ENCODE measurements around the gene ALLC.
"Not testable (repeated sequence)": the region's sequence is repeated elsewhere in the genome, so short reads cannot be mapped to it uniquely, and the experiment has no call there.

The ALLC gene

DNA sequence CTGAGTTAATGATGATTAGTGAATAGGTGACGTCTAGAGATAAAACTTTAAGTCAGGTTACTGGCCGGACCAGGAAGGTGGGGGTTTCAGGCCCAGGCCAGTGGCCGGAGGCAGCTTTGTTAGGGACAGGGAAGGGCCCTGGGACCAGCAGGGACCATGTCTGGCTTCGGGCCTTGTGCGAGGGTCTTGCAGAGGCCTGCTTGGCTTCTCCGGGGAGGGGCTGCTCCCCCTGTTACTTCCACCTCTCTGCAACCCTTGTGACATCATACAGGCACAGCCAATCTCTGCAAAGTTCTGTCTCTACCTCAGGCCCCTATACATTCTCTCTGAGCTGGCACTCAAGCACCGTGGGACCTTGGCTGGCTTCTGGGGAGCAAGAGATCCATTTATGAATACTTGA lies at the start of gene ALLC:
TSS of gene ALLC (plus strand) at position 320 of the 400 bp plus-strand sequence. CDS start 12,958 bp downstream, outside the sequence.
- no peak for DNase-seq (ENCODE audit: low read depth)

DNA sequence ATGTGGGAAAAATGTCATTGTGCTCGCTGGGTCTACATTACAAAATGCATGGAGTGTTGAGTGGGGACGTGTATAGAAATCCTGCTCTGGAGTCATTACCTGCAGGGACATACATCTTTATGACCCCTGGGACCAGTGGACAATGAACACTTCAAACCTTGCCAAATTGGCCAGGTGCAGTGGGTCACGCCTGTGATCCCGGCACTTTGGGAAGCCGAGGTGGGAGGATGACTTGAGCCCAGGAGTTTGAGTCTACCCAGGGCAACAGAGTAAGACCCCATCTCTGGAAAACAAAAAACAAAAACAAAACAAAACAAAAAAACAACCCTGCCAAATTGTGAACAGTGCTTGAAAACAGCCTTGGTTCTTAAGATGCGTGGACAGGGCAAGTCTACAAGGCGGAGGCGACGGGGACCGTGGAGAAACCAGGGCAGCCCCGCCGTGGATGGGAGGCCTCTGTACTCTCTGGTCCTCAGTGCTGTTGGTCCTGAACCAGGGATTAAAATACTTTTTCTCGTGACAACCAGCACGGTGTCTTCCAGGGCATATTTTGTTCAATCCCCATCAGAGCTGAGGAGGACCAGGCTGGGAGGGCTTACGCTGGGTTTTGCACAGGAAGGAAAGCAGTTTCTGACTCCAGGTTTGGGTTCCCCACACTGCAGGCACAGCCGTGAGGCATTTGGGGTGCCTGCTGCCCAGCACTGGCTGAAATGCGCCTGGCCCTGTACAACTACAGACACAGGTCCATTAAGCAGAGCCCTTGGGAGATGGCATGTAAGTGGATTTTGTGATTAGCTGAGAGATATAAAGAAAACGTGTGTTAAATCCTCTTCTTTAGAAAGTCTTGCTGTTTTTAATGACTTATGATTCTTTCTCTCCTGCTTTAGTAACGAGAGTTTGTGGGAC lies 49.4 kb upstream of the ALLC start:
- DNase-seq (ENCODE audit: low read depth) = no peak

DNA sequence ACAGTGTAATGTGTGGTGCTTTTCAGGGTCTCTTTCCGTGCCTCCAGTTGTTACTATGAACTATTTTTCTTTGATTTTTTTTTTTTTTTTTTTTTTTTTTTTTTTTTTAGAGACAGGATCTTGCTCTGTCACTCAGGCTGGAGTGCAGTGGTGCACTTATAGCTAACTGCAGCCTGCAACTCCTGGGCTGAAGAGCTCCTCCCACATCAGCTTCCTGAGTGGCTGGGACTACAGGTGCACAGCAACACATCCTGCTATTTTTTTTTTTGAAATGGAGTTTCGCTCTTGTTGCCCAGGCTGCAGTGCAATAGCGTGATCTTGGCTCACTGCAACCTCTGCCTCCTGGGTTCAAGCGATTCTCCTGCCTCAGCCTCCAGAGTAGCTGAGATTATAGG lies 48.7 kb upstream of the ALLC start:
- DNase-seq (ENCODE audit: low read depth) = not testable (repeated sequence)

DNA sequence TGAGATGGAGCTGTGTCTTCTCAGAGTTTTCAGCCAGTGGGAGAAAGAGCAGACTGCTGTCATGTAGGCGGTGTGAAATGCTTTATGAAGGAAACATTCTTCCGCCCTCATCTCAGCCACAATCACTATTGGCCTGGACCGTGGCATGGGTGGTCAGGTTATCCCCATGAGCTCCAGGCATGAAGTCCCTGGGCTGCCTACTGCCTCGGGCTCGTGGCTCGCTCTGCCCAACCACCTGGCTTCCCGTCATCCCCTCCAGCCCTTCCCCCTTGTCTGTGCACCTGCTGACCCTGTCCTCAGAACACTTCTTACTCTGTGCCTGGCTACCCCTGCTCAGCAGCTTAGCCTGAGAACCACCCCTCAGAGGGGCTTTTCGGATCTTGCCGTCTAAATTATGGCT lies 47.6 kb upstream of the ALLC start:
- DNase-seq (ENCODE audit: low read depth) = no peak

DNA sequence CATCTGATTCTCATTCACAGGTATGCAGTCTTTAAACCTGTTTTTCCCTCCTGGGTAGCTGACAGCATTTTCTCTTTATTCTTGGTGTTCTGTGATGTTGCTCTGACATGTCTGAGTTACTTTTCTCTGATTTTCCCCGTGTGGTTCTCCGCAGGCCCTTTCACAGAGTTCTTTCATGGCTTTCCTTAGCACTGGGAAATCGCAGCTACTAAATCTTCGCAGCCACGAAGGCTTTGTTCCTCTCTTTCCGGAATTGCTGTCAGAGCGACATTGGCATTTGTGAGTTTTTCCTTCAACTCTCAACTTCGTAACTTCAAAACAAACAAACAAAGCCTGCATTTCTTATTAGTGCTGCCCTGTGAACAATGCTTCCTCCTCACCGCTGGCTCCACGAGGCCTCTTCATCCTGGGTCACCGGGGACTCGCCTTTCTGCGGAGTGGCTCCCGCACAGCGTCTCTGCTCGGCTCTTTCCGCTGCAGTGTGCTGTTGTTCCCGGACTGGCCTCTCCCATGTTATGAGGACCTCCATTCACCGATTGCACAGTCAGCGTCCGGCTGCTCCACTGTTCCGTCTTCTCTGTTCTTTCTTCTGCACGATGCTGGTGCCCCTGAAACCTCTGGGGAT lies 47.0 kb upstream of the ALLC start:
- DNase-seq (ENCODE audit: low read depth) = no peak

DNA sequence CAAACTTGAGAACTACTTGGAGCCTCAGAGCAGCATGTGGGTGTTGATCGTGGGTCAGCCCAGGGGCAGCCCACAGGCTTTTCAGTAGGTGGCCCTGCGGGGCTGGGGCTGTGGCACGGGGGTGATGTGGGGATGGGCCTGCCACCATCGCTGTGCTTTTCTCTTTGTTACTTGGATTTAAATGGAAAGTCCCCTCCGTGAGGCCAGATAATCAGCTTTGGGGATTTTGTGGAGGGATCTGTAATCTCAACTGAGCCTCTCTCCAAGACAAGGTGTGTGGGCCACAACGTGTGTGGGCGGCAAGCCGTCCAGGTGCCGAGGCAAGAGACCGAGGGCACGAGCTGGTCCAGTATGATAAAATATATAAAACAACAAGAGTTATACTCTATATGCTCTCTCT lies 46.4 kb upstream of the ALLC start:
- DNase-seq (ENCODE audit: low read depth) = no peak

DNA sequence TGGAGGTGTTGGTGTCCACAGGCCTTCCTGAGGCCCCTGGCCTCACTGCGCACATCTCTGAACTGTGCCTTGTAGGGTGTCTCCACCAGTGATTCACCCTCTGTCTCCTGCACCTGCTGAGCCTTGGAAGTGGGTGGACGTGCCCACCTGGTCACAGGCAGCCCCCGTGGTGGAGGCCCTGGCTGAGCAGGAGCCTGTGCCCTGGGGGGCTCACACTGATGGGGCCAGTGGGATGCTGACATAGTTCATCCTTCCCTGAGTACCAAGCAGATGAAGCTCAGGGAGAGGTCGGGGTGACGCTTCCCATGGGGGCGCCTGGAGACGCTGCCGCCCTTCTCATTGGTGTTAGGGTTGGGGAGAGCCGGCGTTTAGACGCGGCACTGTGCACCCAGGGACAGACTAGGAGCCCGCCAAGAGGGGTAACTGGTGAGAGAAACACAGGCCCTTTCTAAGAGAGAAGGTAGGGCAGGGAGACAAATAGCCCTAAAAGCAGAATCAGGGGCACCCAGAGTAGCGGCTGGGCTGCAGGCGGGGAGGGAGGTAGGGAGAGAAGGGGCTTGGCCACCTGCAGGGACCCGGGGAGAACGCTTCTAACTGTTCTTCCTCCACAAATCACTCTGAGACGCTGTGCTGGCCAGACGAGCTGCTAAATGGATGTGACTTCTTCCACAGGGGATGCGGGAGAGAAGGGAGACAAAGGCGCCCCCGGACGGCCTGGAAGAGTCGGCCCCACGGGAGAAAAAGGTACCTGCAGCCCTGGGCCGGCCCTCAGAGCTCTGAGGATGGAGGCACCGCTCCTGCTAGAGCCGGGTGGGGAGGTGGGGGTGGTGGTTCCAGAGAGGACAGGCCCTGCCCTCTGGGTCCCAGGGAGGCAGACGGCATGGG lies 45.1 kb upstream of the ALLC start:
- no peak for DNase-seq (ENCODE audit: low read depth)

DNA sequence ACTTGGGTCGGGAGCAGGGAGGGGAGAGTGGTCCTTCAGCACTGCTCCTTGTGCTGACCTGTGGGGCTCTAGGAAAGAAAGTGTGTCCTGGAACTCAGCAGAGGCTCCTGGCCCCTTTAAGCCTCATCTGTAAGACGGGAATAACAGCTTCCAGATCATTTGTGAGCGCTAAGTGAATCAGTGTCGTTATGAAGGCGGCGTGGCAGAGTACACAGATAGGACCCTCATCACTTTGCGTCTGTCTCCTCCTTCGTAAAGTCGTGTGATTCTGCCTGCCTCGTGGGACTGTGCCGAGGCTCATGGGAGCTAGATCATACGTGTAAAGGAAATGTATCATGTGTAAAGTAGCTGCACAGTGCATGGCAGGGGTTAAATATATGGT lies 44.5 kb upstream of the ALLC start:
- DNase-seq (ENCODE audit: low read depth) = no peak

DNA sequence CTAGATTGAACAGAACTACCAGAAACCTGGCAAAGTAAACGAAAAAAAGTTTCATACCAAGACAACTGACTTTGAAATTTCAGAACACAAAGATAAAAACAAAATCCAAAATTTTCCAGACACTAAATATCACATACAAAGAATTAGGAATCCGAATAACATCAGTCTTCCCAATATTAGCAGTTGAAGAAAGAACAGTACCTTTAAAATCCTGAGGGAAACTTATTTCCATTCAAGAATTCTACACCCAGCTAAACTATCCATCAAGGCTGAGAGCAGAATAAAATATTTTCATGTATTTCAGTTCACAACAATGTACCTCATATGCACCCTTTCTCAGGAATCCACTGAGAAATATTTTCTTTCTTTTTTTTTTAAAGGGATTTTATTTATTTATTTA lies 43.3 kb upstream of the ALLC start:
- DNase-seq (ENCODE audit: low read depth) = not testable (repeated sequence)

DNA sequence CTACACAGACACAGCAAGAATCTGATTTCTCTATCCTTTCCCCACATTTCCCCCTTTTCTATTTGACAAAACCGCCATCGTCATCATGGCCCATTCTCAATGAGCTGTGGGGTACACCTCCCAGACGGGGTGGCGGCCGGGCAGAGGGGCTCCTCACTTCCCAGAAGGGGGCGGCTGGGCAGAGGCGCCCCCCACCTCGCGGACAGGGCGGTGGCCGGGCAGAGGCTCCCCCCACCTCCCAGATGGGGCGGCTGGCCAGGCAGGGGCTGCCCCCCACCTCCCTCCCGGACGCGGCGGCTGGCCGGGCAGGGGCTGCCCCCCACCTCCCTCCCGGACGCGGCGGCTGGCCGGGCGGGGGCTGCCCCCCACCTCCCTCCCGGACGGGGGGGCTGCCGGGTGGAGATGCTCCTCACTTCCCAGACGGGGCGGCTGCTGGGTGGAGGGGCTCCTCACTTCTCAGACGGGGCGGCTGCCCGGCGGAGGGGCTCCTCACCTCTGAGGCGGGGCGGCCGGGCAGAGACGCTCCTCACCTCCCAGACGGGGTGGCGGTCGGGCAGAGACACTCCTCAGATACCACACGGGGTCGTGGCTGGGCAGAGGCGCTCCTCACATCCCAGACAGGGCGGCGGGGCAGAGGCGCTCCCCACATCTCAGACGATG lies 42.3 kb upstream of the ALLC start:
- not testable (repeated sequence) for DNase-seq (ENCODE audit: low read depth)

DNA sequence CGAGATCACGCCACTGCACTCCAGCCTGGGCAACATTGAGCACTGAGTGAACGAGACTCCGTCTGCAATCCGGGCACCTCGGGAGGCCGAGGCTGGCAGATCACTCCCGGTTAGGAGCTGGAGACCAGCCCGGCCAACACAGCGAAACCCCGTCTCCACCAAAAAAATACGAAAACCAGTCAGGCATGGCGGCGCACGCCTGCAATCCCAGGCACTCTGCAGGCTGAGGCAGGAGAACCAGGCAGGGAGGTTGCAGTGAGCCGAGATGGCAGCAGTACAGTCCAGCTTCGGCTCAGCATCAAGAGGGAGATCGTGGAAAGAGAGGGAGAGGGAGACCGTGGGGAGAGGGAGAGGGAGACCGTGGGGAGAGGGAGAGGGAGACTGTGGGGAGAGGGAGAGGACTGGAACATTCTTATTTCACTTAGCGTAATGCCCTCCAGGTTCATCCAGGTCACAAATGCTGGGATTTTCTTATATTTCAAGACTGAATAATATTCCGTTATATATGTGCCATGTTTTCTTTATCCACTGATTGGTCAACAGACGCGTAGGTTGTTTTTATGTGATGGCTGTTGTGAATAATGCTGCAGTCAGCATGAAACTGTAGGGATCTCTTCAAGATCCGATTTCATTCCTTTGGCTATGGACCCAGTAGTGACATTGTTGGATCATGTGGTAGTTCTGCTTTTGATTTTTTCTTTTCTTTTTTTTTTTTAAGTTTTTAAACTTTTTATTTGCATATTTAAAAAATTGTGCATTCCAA lies 41.4 kb upstream of the ALLC start:
- not testable (repeated sequence) for DNase-seq (ENCODE audit: low read depth)

DNA sequence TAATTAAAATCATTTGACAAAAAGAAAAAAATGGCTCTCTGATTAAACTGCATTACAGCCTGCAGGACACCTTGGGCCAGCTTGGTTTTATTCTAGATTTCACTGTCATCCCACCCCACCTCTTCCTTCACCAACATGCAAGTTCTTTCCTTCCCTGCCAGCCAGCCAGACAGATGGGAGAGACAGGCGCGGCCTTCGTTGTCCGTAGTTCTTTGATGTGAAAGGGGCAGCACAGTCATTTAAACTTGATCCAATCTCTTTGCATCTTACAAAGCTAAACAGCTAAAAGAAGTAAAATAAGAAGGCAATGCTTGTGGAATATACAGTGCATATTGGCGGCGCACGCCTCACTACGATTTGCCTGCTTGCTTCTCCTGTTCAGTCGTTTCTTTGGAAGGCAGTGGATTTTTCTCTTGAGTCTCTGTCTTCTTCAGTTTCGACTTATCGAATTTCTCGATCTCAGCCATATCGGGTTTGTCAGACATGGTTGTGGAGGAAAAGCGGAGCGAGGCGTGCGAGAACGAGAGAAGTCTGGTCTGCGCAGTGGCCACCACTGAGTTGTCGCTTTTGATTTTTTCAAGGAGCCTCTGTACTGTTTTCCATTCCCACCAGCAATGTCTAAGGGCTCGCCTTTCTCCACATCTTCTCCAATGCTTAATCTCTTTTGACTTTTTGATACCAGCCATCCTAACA lies 40.7 kb upstream of the ALLC start:
- no peak for DNase-seq (ENCODE audit: low read depth)

DNA sequence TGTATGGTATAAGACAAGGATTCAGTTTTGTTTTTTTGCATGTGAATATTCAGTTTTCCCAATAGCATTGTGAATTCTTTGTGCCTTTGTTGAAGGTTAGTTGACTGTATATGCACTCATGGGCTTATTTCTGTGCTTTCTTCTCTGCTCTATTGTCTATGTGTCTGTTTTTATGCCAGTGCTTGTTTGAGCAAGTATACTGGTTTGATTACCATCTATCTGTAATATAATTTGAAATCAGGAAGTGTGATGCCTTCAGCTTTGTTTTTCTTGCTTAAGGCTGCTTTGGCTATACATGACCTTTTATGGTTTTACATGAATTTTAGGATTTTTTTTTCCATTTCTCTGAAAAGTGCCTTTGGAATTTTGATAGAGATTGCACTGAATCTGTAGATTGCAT lies 39.6 kb upstream of the ALLC start:
- DNase-seq (ENCODE audit: low read depth) = no peak

DNA sequence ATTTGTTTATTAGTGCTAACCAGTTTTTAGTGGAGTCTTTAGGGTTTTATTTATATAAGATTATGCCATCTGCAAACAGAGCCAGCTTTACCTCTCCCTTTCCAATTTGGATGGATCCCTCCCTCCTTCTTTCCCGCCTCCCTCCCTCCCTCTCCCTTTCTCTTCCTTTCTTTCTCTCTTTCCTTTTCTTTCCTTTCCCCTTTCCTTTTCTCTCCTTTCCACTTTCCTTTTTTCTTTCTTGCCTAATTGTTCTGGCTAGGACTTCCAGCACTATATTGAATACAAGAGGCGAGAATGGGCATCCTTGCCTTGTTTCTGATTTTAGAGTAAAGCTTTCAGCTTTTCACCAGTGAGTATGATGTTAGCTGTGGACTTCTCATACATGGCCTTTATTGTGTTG lies 39.0 kb upstream of the ALLC start:
- DNase-seq (ENCODE audit: low read depth) = no peak

DNA sequence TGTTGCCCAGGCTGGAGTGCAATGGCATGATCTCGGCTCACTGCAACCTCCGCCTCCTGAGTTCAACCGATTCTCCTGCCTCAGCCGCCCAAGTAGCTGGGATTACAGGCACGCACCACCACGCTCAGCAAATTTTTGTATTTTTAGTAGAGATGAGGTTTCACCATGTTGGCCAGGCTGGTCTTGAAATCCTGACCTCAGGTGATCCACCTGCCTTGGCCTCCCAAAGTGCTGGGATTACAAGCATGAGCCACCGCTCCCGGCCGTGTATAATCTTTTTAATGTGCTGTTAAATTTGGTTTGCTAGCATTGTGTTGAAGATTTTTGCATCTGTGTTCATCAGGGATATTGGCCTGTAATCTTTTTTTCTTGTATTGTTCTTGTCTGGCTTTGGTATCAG lies 38.3 kb upstream of the ALLC start:
- DNase-seq (ENCODE audit: low read depth) = not testable (repeated sequence)

DNA sequence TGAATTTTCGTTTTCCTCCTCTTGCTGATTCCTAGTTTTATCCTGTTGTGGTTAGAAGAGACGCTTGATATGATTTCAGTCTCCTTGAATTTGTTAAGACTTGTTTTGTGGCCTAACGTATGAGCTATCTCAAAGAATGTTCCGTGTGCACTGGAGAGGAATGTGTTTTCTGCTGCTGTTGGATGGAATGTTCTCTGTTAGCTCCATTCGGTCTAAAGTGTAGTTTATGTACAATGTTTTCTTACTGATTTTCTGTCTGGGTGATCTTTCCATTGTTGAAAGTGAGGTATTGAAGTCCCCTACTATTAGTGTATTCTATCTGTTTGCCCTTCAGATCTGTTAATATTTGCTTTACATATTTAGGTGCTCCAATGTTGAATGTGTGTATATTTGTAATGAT lies 37.2 kb upstream of the ALLC start:
- no peak for DNase-seq (ENCODE audit: low read depth)

DNA sequence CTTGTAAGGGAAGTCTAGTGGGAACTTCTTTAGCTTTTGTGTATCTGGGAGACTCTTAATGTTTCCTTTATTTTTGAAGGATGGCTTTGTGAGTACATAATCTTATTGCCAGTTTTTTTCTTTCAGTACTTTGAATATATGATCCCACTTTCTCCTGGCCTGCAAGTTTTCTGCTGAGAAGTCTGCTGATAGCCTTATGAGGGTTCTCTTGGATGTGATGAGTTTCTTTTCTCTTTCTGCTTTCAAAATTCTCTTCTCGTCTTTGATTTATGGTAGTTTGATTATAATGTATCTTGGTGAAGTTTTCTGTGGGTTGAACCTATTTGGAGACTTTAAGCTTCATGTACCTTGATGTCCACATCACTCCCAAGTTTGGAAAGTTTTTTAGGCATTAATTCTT lies 35.0 kb upstream of the ALLC start:
- no peak for DNase-seq (ENCODE audit: low read depth)

DNA sequence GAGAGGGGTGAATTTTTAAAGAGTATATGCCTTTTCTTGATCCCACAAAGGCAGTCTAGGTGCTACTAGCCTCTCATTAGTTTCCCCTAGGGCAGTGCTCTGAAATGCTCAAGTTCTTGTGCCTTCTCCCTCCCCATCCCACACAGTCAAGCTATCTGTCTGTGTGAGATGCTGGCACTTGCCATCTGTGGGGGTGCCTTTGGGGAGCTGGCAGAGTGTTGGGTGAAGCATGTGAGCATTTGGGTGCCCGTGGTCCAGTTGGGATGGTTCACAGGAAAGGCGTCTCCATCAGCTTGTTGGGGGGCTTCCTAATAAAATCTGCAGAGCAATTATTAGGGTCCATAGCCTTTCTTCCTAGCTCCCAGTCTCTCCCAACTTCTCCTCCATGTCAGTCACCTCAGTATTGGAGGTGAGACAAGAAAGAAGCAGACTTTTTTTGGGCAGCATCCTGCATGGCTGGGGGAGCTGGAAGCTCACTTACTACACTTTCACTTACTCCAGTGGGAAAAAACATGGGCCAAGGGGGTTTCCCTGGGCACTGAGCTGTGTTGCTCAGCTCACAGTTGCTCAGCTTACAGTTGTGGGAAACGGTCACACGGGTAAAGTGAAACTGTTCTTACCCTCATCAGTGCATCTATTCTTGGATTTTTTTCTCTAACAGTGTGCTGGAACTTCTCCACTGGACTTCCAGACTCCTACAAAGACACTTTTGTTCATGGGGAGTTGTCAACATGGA lies 33.8 kb upstream of the ALLC start:
- DNase-seq (ENCODE audit: low read depth) = no peak

DNA sequence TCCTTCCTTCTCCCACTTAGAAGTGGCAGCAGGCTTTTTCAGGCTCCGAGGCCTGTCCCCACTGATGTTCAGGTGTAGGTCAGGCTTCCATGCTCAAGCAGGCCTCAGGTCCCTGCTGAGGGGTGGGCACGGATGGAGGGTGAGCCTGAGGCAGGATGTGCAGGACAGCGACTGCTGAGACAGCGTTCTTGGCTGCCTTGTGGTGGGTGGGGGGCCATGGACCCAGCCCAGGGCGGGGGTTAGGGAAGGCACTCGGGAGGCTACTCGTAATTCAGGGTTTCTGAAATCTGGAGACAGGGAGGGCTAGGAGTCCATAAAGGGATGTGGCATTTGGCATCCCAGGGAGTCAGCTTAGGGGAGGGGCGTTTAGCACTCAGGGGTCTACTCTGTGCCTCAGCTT lies 32.8 kb upstream of the ALLC start:
- no peak for DNase-seq (ENCODE audit: low read depth)

Measured in activated T-helper 9 cell treated with anti-CD3 and anti-CD28 coated beads, Interleukin-2, amount 50 U/mL, for 16 hours (primary cell).